Heart right ventricle (tissue), 16 donors: Measurements from ENCODE around the gene IRGQ. TPM values are rescaled to one million over a fixed set of nuclear protein-coding genes. Genes with fewer than 3 reads are reported as not detected.

Source experiments
- ATAC-seq, 8 donors: fragments of 200-7000 bp; cut with Tn5 transposase; one replicate each; pipeline ENCODE4 v1.9.1; 2020; ENCODE audit warnings: mild to moderate bottlenecking in 8 of 8, moderate library complexity in 8 of 8, moderate number of reproducible peaks in 1 of 8
- DNase-seq, 2 donors: peaks; one replicate each; pipeline ENCODE4 v3.0.0-alpha.2; 2020
- H3K27ac ChIP-seq, 10 donors: fragments of 200-600 bp; sonication (generic) in 2 of 10; one replicate each; pipeline versions ENCODE4 v1.5.0 to v1.8.0; 2020 to 2022; ENCODE audit warnings: mild to moderate bottlenecking in 3 of 10
- H3K27me3 ChIP-seq, 7 donors: fragments of 200-600 bp; one replicate each; pipeline ENCODE4 v1.8.0; 2021 to 2022; ENCODE audit warnings: mild to moderate bottlenecking in 2 of 7
- H3K36me3 ChIP-seq, 9 donors: fragments of 200-600 bp; sonication (generic) in 1 of 9; one replicate each; pipeline versions ENCODE4 v1.5.0 to v1.8.0; 2020 to 2022; ENCODE audit warnings: mild to moderate bottlenecking in 2 of 9
- H3K4me1 ChIP-seq, 9 donors: fragments of 200-600 bp; sonication (generic) in 1 of 9; one replicate each; pipeline versions ENCODE4 v1.5.0 to v1.8.0; 2020 to 2022; ENCODE audit warnings: mild to moderate bottlenecking in 4 of 9
- H3K4me3 ChIP-seq, 10 donors: fragments of 200-600 bp; sonication (generic) in 2 of 10; one replicate each; pipeline versions ENCODE4 v1.5.0 to v1.8.0; 2020 to 2022; ENCODE audit warnings: mild to moderate bottlenecking in 7 of 10, moderate library complexity in 2 of 10
- H3K9me3 ChIP-seq, 11 donors: fragments of 200-600 bp in 10 of 11; sonication (generic) in 2 of 11; one replicate each; pipeline versions ENCODE4 v1.5.0 to v1.8.0; 2013 to 2022; ENCODE audit warnings: mild to moderate bottlenecking in 2 of 11, control low read depth in 1 of 11, moderate library complexity in 1 of 11
- WGBS, 2 donors: extraction: QIAGEN DNeasy Blood & Tissue Kit; methylation state at CpG; one replicate each; pipeline ENCODE4 v1.1.7; 2013; ENCODE audit warnings: inconsistent platforms in 1 of 2; 5-methylcytosine and 5-hydroxymethylcytosine counted together
- intact Hi-C, 10 donors: fragments of 100-400 bp; cut with DNase I; formaldehyde crosslinking; loops; one replicate each; pipeline versions ENCODE4 v1.11.1 to v1.14.2; 2022
- polyA plus RNA-seq, 2 donors: library from polyadenylated mRNA; stranded (reverse); fragments of 200-250 nt; gene quantifications; one replicate each; pipeline ENCODE4 v1.2.3, GENCODE V29; 2013
- total RNA-seq, 10 donors: library from RNA; stranded (reverse); fragmentation: NEBNext Ultra II Directional in 3 of 10; extraction: Animal tissue kit (Norgen Biotek cat#: 25700) in 3 of 10; gene quantifications; one replicate each; pipeline versions ENCODE4 v1.2.1 to v1.2.4, GENCODE V29; 2021 to 2023
- TF ChIP-seq, protein P1 (sequence below), 9 donors: fragments of 200-600 bp; sonication (generic) in 2 of 9; IDR thresholded peaks; one replicate each; pipeline versions ENCODE4 v1.5.0 to v1.8.0; 2021 to 2022; ENCODE audit warnings: antibody characterized with exemption in 9 of 9, mild to moderate bottlenecking in 5 of 9, moderate library complexity in 1 of 9
- donor health status: Arrhythmogenic right ventricular cardiomyopathy.
- donor health status: ischemic (EF 13 %, LVEDD 7.1; RV severe dilation, severe dysfunction).
- donor health status: healthy with polysubstance abuse.
- donor health status: DM: no; HTN: yes; CAD: no.
- donor health status: DM: no; HTN: no; CAD: no.
- donor health status: ischemic (EF 25% LVEDD 6.9; RV normal size, moderate dysfunction).
- donor health status: ischemic (EF 25% LVEDD 5.7; RV mildly dilated, moderate dysfunction).
- donor health status: healthy.
- donor health status: DM: yes; HTN: yes; CAD: no.
- donor health status: Ischemic cardiomyopathy.
- donor health status: ischemic (EF 35%, LVEDD 5.7; RV mildly dilated, moderate dysfunction).
- donor health status: nonischemic (EF 11% LVEDD 7.7; RV severe dilation, severe dysfunction).
- donor health status: DM: yes; HTN: yes; CAD: no.
- donor health status: PGD.
- donor health status: ischemic (EF 29% LVEDD 5.4; RV normal size, mild dysfunction).
- donor health status: nonischemic (EF 23%, LVEDD 6.1; RV moderate dilation, normal function).

The IRGQ gene
- total and polyA plus RNA-seq, 12 donors = 5.6 to 34.2 (median 26.4) TPM

DNA sequence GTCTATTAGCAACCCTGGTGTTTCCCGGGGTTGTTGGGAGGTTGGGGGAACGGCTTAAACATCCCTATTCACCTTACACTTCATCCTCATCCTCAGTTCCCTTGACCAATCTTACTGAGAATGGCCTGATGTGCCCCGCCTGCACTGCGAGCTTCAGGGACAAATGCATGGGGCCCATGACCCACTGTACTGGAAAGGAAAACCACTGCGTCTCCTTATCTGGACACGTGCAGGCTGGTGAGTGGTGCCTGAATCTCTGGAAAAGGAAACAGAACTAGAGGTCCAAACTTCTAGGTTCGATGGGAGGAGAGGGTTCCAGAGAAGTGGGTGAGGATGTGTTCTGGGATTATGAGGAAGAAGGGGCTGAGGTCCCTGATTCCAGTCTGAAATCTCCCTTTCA, 14.5 kb downstream of the IRGQ start:
- no peak for DNase-seq
- H3K9me3 ChIP-seq = no peaks in the 10 kb centered on the region
- peaks cover 0 to 29% (median 8%) of the 10 kb centered on the region in 9 donors for H3K4me1 ChIP-seq
- H3K27ac ChIP-seq = peak overlapping the region in 5 of 10 donors; percentile 41 to 85 (median 74)
- peak overlapping the region in 7 of 10 donors; percentile 35 to 65 (median 58) for H3K4me3 ChIP-seq
- no peak for ATAC-seq
- H3K27me3 ChIP-seq = no peaks in the 10 kb centered on the region
- intact Hi-C loops = no loop called here
- TF ChIP-seq, protein P1, sequence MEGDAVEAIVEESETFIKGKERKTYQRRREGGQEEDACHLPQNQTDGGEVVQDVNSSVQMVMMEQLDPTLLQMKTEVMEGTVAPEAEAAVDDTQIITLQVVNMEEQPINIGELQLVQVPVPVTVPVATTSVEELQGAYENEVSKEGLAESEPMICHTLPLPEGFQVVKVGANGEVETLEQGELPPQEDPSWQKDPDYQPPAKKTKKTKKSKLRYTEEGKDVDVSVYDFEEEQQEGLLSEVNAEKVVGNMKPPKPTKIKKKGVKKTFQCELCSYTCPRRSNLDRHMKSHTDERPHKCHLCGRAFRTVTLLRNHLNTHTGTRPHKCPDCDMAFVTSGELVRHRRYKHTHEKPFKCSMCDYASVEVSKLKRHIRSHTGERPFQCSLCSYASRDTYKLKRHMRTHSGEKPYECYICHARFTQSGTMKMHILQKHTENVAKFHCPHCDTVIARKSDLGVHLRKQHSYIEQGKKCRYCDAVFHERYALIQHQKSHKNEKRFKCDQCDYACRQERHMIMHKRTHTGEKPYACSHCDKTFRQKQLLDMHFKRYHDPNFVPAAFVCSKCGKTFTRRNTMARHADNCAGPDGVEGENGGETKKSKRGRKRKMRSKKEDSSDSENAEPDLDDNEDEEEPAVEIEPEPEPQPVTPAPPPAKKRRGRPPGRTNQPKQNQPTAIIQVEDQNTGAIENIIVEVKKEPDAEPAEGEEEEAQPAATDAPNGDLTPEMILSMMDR (IDR thresholded peaks at IDR 0.05) = no peak
- H3K36me3 ChIP-seq = peaks cover 0 to 17% (median 0%) of the 10 kb centered on the region in 9 donors
- WGBS, 2 donors = 65 to 66% methylated on average over 7 of the region's 7 CpGs

- TF ChIP-seq, protein P1 (IDR thresholded peaks at IDR 0.05) = no peak
- Histone ChIP-seq H3K4me3 (no peak overlapping the region), H3K9me3 (no peaks in the 10 kb centered on the region), H3K36me3 (peaks cover 0 to 5% (median 0%) of the 10 kb centered on the region in 9 donors), H3K27me3 (no peaks in the 10 kb centered on the region), H3K27ac (no peak overlapping the region), H3K4me1 (peaks cover 5 to 42% (median 21%) of the 10 kb centered on the region in 9 donors)
- WGBS, 2 donors = 78 to 87% methylated on average over 3 of the region's 3 CpGs
- intact Hi-C loops = no loop called here
- DNase-seq = no peak
- ATAC-seq = no peak
Measured at GRCh38 chr19:43578787-43579186, 17.1 kb downstream of the IRGQ start.

- peak in 2 of 8 donors; percentile 2 to 6 for ATAC-seq
- H3K9me3 ChIP-seq = no peaks in the 10 kb centered on the region
- intact Hi-C loops = loop anchor here in 5 of 10 donors (1.0 to 2.0 kb wide), 2 partner anchors 17 to 20 kb away; partner anchors contain the start of genes IRGQ (in 4 of the 5) and ZNF576 (in 4 of the 5)
Measured at GRCh38 chr19:43575955-43576878, 19.7 kb downstream of the IRGQ start.

More at GRCh38 chr19:43575955-43576878, 19.7 kb downstream of the IRGQ start:
- DNase-seq = no peak
- WGBS, 2 donors = 58 to 68% methylated on average over 37 of the region's 37 CpGs
- peaks cover 5 to 36% (median 16%) of the 10 kb centered on the region in 9 donors for H3K4me1 ChIP-seq
- H3K27ac ChIP-seq = peak overlapping the region in 6 of 10 donors; percentile 45 to 90 (median 78)
- TF ChIP-seq, protein P1 (IDR thresholded peaks at IDR 0.05) = no peak
- H3K36me3 ChIP-seq = peaks cover 0 to 28% (median 0%) of the 10 kb centered on the region in 9 donors
- H3K27me3 ChIP-seq = no peaks in the 10 kb centered on the region
- peak overlapping the region in 9 of 10 donors; percentile 56 to 93 (median 77) for H3K4me3 ChIP-seq
